H9 (cell line): ENCODE measurements around the gene COPS4. TPM values are rescaled to one million over a fixed set of nuclear protein-coding genes. Genes with fewer than 3 reads are reported as not detected.

Source experiments
- DNase-seq: peaks from one replicate; pipeline ENCODE4 v3.0.0-alpha.2; 2017
- H2AFZ ChIP-seq: one replicate; pipeline ENCODE4 v1.6.1; 2013; ENCODE audit warnings: mild to moderate bottlenecking, low read length, control low read depth, moderate library complexity
- H2AK5ac ChIP-seq: 2 replicates; pipeline ENCODE4 v1.6.1; 2013; ENCODE audit warnings: low read length, control low read depth, mixed read lengths; ENCODE audit not compliant: insufficient read length
- H2BK120ac ChIP-seq: one replicate; pipeline ENCODE4 v1.6.1; 2013; ENCODE audit warnings: low read depth, mild to moderate bottlenecking, low read length, control low read depth, inconsistent platforms; ENCODE audit not compliant: poor library complexity, severe bottlenecking
- H2BK12ac ChIP-seq: 2 replicates; pipeline ENCODE4 v1.6.1; 2013; ENCODE audit warnings: low read length, control low read depth, mixed read lengths, low read depth; ENCODE audit not compliant: insufficient read length
- H2BK15ac ChIP-seq: 2 replicates; pipeline ENCODE4 v1.6.1; 2013; ENCODE audit warnings: low read depth, low read length, control low read depth
- H2BK20ac ChIP-seq: one replicate; pipeline ENCODE4 v1.6.1; 2013; ENCODE audit warnings: low read depth, mild to moderate bottlenecking, low read length, control low read depth, inconsistent platforms; ENCODE audit not compliant: poor library complexity, severe bottlenecking
- H2BK5ac ChIP-seq: 2 replicates; pipeline ENCODE4 v1.6.1; 2013; ENCODE audit warnings: low read length, control low read depth, mixed read lengths; ENCODE audit not compliant: insufficient read length
- H3K14ac ChIP-seq: 2 replicates; pipeline ENCODE4 v1.6.1; 2013; ENCODE audit warnings: low read length, control low read depth; ENCODE audit not compliant: insufficient read depth
- H3K18ac ChIP-seq: 2 replicates; pipeline ENCODE4 v1.6.1; 2013; ENCODE audit warnings: low read depth, mild to moderate bottlenecking, mixed read lengths, low read length, control low read depth; ENCODE audit not compliant: insufficient read length
- H3K23ac ChIP-seq: 2 replicates; pipeline ENCODE4 v1.6.1; 2013; ENCODE audit warnings: low read length, control low read depth, mixed read lengths, low read depth; ENCODE audit not compliant: insufficient read length
- H3K23me2 ChIP-seq: 2 replicates; pipeline ENCODE4 v1.6.1; 2013; ENCODE audit warnings: low read depth, mild to moderate bottlenecking, mixed read lengths, low read length, control low read depth; ENCODE audit not compliant: insufficient read length, poor library complexity, severe bottlenecking
- H3K27ac ChIP-seq: 2 replicates; pipeline ENCODE4 v1.5.1; 2013; ENCODE audit warnings: low read length, control low read depth, mixed read lengths, low read depth; ENCODE audit not compliant: insufficient read length
- H3K27me3 ChIP-seq: 2 replicates; pipeline ENCODE4 v1.6.1; 2013; ENCODE audit warnings: low read length, control low read depth, inconsistent platforms; ENCODE audit not compliant: insufficient read depth
- H3K4ac ChIP-seq: 2 replicates; pipeline ENCODE4 v1.6.1; 2013; ENCODE audit warnings: low read depth, mild to moderate bottlenecking, control low read depth, inconsistent platforms, low read length, moderate library complexity
- H3K4me1 ChIP-seq: 2 replicates; pipeline ENCODE4 v1.6.1; 2013; ENCODE audit warnings: low read length, control low read depth, inconsistent platforms; ENCODE audit not compliant: insufficient read depth
- H3K4me2 ChIP-seq: 2 replicates; pipeline ENCODE4 v1.6.1; 2013; ENCODE audit warnings: low read length, control low read depth, mixed read lengths; ENCODE audit not compliant: insufficient read length, insufficient read depth
- H3K56ac ChIP-seq: 2 replicates; pipeline ENCODE4 v1.6.1; 2013; ENCODE audit warnings: low read depth, mild to moderate bottlenecking, mixed read lengths, low read length, control low read depth; ENCODE audit not compliant: insufficient read length
- H3K79me1 ChIP-seq: 2 replicates; pipeline ENCODE4 v1.6.1; 2013; ENCODE audit warnings: low read depth, mild to moderate bottlenecking, moderate library complexity, low read length, control low read depth, inconsistent platforms; ENCODE audit not compliant: insufficient read depth, poor library complexity, severe bottlenecking
- H3K79me2 ChIP-seq: 2 replicates; pipeline ENCODE4 v1.6.1; 2013; ENCODE audit warnings: low read length, control low read depth, inconsistent platforms; ENCODE audit not compliant: insufficient read depth
- H3K9ac ChIP-seq: 2 replicates; pipeline ENCODE4 v1.6.1; 2013; ENCODE audit warnings: low read length, control low read depth, mixed read lengths; ENCODE audit not compliant: insufficient read length; ENCODE audit errors: extremely low read depth
- H3K9me3 ChIP-seq: one replicate; pipeline ENCODE4 v1.6.1; 2013; ENCODE audit warnings: low read depth, low read length, inconsistent platforms; ENCODE audit not compliant: control insufficient read depth
- H3T11ph ChIP-seq: one replicate; pipeline ENCODE4 v1.6.1; 2013; ENCODE audit warnings: mild to moderate bottlenecking, low read length, control low read depth, inconsistent platforms
- H4K20me1 ChIP-seq: one replicate; pipeline ENCODE4 v1.6.1; 2013; ENCODE audit not compliant: control insufficient read depth, insufficient read length, insufficient read depth
- H4K5ac ChIP-seq: 2 replicates; pipeline ENCODE4 v1.6.1; 2013; ENCODE audit warnings: low read depth, mild to moderate bottlenecking, mixed read lengths, low read length, control low read depth; ENCODE audit not compliant: insufficient read length
- H4K8ac ChIP-seq: replicated peaks from 2 replicates; pipeline ENCODE4 v1.6.1; 2013; ENCODE audit warnings: low read length, control low read depth, mixed read lengths, low read depth; ENCODE audit not compliant: insufficient read length
- H4K91ac ChIP-seq: 2 replicates; pipeline ENCODE4 v1.6.1; 2013; ENCODE audit warnings: low read depth, mild to moderate bottlenecking, moderate library complexity, mixed read lengths, low read length, control low read depth; ENCODE audit not compliant: insufficient read length
- H3K27ac Mint-ChIP-seq, 3 experiments: 2 replicates in 2 of 3; 3 replicates in 1 of 3; pipeline ENCODE4 v1.8.0; 2020 to 2021; ENCODE audit warnings: mixed read lengths in 3 of 3, mild to moderate bottlenecking in 1 of 3, moderate library complexity in 1 of 3
- H3K27me3 Mint-ChIP-seq: 2 replicates; pipeline ENCODE4 v1.8.0; 2021; ENCODE audit warnings: low read depth, mild to moderate bottlenecking, moderate library complexity, mixed read lengths
- H3K36me3 Mint-ChIP-seq, 3 experiments: 2 replicates in 2 of 3; 3 replicates in 1 of 3; pipeline ENCODE4 v1.8.0; 2020 to 2021; ENCODE audit warnings: low read depth in 3 of 3, mixed read lengths in 3 of 3; ENCODE audit not compliant: insufficient read depth in 1 of 3
- H3K4me1 Mint-ChIP-seq, 2 experiments: 2 replicates each; pipeline ENCODE4 v1.8.0; 2020; ENCODE audit warnings: mixed read lengths in 2 of 2
- H3K4me3 Mint-ChIP-seq, 2 experiments: 2 replicates in 1 of 2; 3 replicates in 1 of 2; pipeline ENCODE4 v1.8.0; 2020 to 2021; ENCODE audit warnings: mild to moderate bottlenecking in 2 of 2, mixed read lengths in 2 of 2, moderate library complexity in 1 of 2
- H3K9me3 Mint-ChIP-seq, 2 experiments: 2 replicates in 1 of 2; 3 replicates in 1 of 2; pipeline ENCODE4 v1.8.0; 2020; ENCODE audit warnings: mild to moderate bottlenecking in 2 of 2, mixed read lengths in 2 of 2, moderate library complexity in 1 of 2
- CTCF ChIP-seq: fragments of 200-600 bp; sonication (generic); conservative IDR thresholded peaks from 3 replicates; pipeline ENCODE4 v1.8.0; 2021; ENCODE audit warnings: antibody characterized with exemption, mild to moderate bottlenecking
- WGBS: extraction: QIAGEN DNeasy Blood & Tissue Kit; methylation state at CpG from one replicate; pipeline ENCODE4 v1.1.7; 2013; ENCODE audit warnings: missing lambda C conversion rate, low lambda C conversion rate, mixed read lengths; ENCODE audit not compliant: insufficient read length; ENCODE audit errors: extremely low coverage; 5-methylcytosine and 5-hydroxymethylcytosine counted together
- total RNA-seq: library from RNA; stranded (reverse); gene quantifications from 2 replicates; pipeline ENCODE4 v1.2.1, GENCODE V29; 2021

Gene COPS4
- total RNA-seq, 1 experiment from 2014 or later: 39.9 TPM

DNA sequence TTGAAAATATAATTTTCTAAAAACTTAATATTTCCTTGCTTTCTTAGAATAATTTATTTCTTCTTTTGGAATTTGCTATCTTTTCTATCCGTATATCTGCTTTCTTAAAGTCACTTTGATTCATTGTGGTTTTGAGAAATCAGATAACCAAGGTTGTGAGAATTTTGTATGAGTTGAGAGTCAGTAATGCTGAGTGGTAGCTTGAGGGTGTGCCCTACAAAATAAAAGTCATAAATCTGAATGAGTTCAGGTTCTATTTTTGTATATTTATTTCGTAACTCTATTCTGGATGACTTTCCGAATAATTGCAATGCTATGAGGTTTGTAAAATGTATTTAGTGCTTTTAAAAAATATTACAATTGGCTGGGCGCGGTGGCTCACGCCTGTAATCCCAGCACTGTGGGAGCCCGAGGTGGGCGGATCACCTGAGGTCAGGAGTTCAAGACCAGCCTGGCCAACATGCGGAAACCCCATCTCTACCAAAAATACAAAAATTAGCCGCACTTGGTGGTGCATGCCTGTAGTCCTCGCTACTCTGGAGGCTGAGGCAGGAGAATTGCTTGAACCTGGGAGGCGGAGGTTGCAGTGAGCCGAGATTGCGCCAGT, 8.9 kb downstream of the COPS4 start:
- H4K5ac ChIP-seq: no peak overlapping the region
- Mint-ChIP-seq H3K4me1 (0 out of 4 replicates have a peak, but pooled peaks cover 0 to 3% of the 10 kb centered on the region in 2 experiments), H3K36me3 (peaks cover 0 to 4% (median under 1%) of the 10 kb centered on the region in 3 experiments; a peak in 4 of 7 replicates), H3K4me3 (no peak overlapping the region), H3K27me3 (no peaks in the 10 kb centered on the region), H3K27ac (no peak overlapping the region), H3K9me3 (no peaks in the 10 kb centered on the region)
- no peak overlapping the region for H3K14ac ChIP-seq
- H3K4me1 ChIP-seq: no peaks in the 10 kb centered on the region
- H3K4ac ChIP-seq: no peak overlapping the region
- H2AK5ac ChIP-seq: no peak overlapping the region
- no peak overlapping the region for H4K8ac ChIP-seq
- H3T11ph ChIP-seq: no peak overlapping the region
- TF ChIP-seq CTCF: no peak
- no peaks in the 10 kb centered on the region for H3K79me2 ChIP-seq
- no peaks in the 10 kb centered on the region for H4K20me1 ChIP-seq
- DNase-seq: no peak
- no peaks in the 10 kb centered on the region for H3K79me1 ChIP-seq
- H3K27ac ChIP-seq: no peak overlapping the region
- no peak overlapping the region for H2BK15ac ChIP-seq
- H3K9ac ChIP-seq: no peak overlapping the region
- H2BK5ac ChIP-seq: no peak overlapping the region
- no peak overlapping the region for H3K18ac ChIP-seq
- H2BK20ac ChIP-seq: no peak overlapping the region
- no peak overlapping the region for H2BK120ac ChIP-seq
- H2AFZ ChIP-seq: no peak overlapping the region
- no CpG with 5 or more reads among the region's 14 CpGs for WGBS
- no peak overlapping the region for H3K4me2 ChIP-seq
- no peak overlapping the region for H2BK12ac ChIP-seq
- H3K56ac ChIP-seq: no peak overlapping the region
- no peaks in the 10 kb centered on the region for H3K27me3 ChIP-seq
- H3K23me2 ChIP-seq: no peaks in the 10 kb centered on the region
- H3K9me3 ChIP-seq: no peaks in the 10 kb centered on the region
- no peak overlapping the region for H4K91ac ChIP-seq
- H3K23ac ChIP-seq: no peak overlapping the region
